ENCODE measurements around the gene TRIM56. TPM values are rescaled to one million over a fixed set of nuclear protein-coding genes. Genes with fewer than 3 reads are reported as not detected.
"Not testable (repeated sequence)": the region's sequence is repeated elsewhere in the genome, so short reads cannot be mapped to it uniquely, and the experiment has no call there.

TRIM56 gene
- polyA plus RNA-seq, 1 of the 3 experiments (the other 2 are of a cell fraction) = 2.5 TPM

DNA sequence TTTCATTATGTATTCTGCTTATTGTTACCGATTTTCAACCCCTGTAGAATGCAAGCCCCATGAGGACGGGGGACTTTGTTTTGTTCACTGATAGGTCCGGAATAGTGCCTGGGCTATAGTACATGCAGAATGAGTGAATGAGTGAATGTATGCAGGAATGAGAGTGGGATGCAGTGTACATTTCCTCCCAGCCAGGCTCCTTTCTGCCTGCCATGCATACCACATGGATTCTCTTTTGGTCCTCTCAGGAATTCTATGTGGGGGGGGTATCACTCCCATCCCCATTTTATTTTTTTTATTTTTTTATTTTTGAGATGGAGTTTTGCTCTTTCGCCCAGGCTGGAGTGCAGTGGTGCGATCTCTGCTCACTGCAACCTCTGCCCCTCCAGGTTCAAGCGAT lies 16.7 kb downstream of the TRIM56 start:
- POLR2A ChIA-PET = no interaction called here
- peaks cover 33% of the 10 kb centered on the region for H3F3A ChIP-seq (replicated peaks; ENCODE audit: insufficient read depth)

DNA sequence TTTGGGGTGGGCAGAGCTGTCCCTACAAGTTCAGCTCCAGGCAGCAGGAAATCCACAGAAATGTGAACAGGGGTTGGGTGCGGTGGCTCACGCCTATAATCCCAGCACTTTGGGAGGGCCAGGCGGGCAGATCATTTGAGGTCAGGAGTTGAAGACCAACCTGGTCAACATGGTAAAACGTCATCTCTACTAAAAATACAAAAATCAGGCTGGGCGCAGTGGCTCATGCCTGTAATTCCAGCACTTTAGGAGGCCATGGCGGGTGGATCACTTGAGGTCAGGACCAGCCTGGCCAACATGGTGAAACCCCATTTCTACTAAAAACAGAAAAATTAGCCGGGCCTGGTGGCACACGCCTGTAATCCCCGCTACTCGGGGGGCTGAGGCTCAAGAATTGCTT lies 18.4 kb downstream of the TRIM56 start:
- CTCF ChIA-PET = interaction anchor here (8.0 kb wide), 1 partner anchor 8 kb away, joined by 43 read pairs; no protein-coding TSS in a partner anchor
- POLR2A ChIA-PET; H3K27ac ChIP-seq (ENCODE audit: low read depth in 2 of 2, low read length in 1 of 2): not testable (repeated sequence)

More for the DNA sequence above, 16.7 kb downstream of the TRIM56 start:
- no peak overlapping the region for H2AFZ ChIP-seq (ENCODE audit: low read depth)
- H3K4me1 ChIP-seq (ENCODE audit: control insufficient read depth in 1 of 2, insufficient read depth in 2 of 2, low read depth in 1 of 2, low read length in 1 of 2) = peaks cover 0 to 44% of the 10 kb centered on the region in 2 experiments; a peak in 3 of 4 replicates
- CTCF ChIA-PET = interaction anchor here (0.9 to 2.4 kb wide), 3 partner anchors 16 to 42 kb away, joined by 3 to 9 read pairs (median 5); partner anchors contain the start of gene TRIM56
- no peaks in the 10 kb centered on the region for H3K9me2 ChIP-seq
- H3K36me3 ChIP-seq (replicated peaks in 1 of 2; ENCODE audit: control insufficient read depth in 1 of 2, insufficient read depth in 2 of 2, low read length in 1 of 2) = no peaks in the 10 kb centered on the region
- no peaks in the 10 kb centered on the region for H4K20me1 ChIP-seq (ENCODE audit: insufficient read depth)
- H3K4me3 ChIP-seq (ENCODE audit: low read depth in 2 of 2, low read length in 1 of 2) = no peak overlapping the region
- H3K4me2 ChIP-seq = peak overlapping the region; percentile 66
- H3K27ac ChIP-seq (ENCODE audit: low read depth in 2 of 2, low read length in 1 of 2) = peak overlapping the region in 1 of 2 experiments; percentile 100; a peak in 2 of 4 replicates
- 86% methylated on average over 6 of the region's 6 CpGs for WGBS (ENCODE audit: low lambda C conversion rate)
- DNase-seq = no peak
- no peaks in the 10 kb centered on the region for H3K27me3 ChIP-seq (ENCODE audit: insufficient read depth)
- H3K9me3 ChIP-seq = no peaks in the 10 kb centered on the region
- TF ChIP-seq TAF1 (IDR thresholded peaks at IDR 0.05; ENCODE audit: borderline replicate concordance, low read depth, low read length) (no peak), NRF1 (IDR thresholded peaks at IDR 0.05; ENCODE audit: low read depth, low read length) (no peak), POLR2AphosphoS5 (IDR thresholded peaks at IDR 0.05; ENCODE audit: low read depth, low read length) (no peak), SIN3A (IDR thresholded peaks at IDR 0.05; ENCODE audit: borderline replicate concordance, low read depth, low read length) (no peak), FOXM1 (IDR thresholded peaks at IDR 0.05; ENCODE audit: low read depth) (no peak), MEF2A (IDR thresholded peaks at IDR 0.05; ENCODE audit: borderline replicate concordance, low read depth) (no peak), YY1 (IDR thresholded peaks at IDR 0.05; ENCODE audit: low read depth) (no peak), GABPA (IDR thresholded peaks at IDR 0.05; ENCODE audit: low read depth) (no peak)
- TF ChIP-seq, protein P1, sequence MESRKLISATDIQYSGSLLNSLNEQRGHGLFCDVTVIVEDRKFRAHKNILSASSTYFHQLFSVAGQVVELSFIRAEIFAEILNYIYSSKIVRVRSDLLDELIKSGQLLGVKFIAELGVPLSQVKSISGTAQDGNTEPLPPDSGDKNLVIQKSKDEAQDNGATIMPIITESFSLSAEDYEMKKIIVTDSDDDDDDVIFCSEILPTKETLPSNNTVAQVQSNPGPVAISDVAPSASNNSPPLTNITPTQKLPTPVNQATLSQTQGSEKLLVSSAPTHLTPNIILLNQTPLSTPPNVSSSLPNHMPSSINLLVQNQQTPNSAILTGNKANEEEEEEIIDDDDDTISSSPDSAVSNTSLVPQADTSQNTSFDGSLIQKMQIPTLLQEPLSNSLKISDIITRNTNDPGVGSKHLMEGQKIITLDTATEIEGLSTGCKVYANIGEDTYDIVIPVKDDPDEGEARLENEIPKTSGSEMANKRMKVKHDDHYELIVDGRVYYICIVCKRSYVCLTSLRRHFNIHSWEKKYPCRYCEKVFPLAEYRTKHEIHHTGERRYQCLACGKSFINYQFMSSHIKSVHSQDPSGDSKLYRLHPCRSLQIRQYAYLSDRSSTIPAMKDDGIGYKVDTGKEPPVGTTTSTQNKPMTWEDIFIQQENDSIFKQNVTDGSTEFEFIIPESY (IDR thresholded peaks at IDR 0.05; ENCODE audit: borderline replicate concordance, low read depth) = no peak
- peaks cover 78% of the 10 kb centered on the region for H3K79me2 ChIP-seq (ENCODE audit: insufficient read depth)
- H3K9ac ChIP-seq = peak overlapping the region; percentile 81; the same call in 1 of the 2 replicates

DNA sequence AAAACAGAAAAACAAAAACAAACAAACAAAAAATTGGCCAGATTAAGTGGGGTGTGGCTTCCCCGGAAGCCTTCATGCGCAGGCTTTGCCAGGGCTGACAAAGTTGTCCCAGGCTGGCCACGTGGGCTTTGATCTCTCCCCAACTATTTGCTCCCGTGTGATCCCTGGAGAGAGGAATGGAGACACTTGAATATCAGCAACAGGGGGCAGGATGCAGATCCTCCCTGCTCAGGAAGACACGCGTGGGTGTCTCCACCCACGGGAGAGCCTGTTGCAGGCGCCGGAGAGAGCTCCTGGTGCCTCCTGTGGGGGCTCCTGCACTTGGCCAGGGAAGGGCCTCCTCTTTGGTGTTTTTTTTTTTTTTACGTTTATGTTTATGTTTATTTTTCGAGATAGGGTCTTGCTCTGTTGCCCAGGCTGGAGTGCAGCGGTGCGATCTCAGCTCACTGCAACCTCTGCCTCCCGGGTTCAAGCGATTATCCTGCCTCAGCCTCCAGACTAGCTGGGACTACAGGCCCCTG lies 19.0 kb downstream of the TRIM56 start:
- no peak for DNase-seq
- Histone ChIP-seq H3K4me2 (no peak overlapping the region), H3K79me2 (ENCODE audit: insufficient read depth) (peaks cover 56% of the 10 kb centered on the region), H4K20me1 (ENCODE audit: insufficient read depth) (no peaks in the 10 kb centered on the region), H2AFZ (ENCODE audit: low read depth) (no peak overlapping the region), H3K4me1 (ENCODE audit: control insufficient read depth in 1 of 2, insufficient read depth in 2 of 2, low read depth in 1 of 2, low read length in 1 of 2) (peaks cover 6 to 52% of the 10 kb centered on the region in 2 experiments; a peak in 3 of 4 replicates), H3F3A (replicated peaks; ENCODE audit: insufficient read depth) (peaks cover 27% of the 10 kb centered on the region), H3K36me3 (replicated peaks in 1 of 2; ENCODE audit: control insufficient read depth in 1 of 2, insufficient read depth in 2 of 2, low read length in 1 of 2) (no peaks in the 10 kb centered on the region), H3K9me2 (no peaks in the 10 kb centered on the region), H3K4me3 (ENCODE audit: low read depth in 2 of 2, low read length in 1 of 2) (no peak overlapping the region), H3K9me3 (no peaks in the 10 kb centered on the region), H3K27ac (ENCODE audit: low read depth in 2 of 2, low read length in 1 of 2) (no peak overlapping the region), H3K9ac (no peak overlapping the region), H3K27me3 (ENCODE audit: insufficient read depth) (no peaks in the 10 kb centered on the region)
- ChIA-PET POLR2A (no interaction called here), CTCF (interaction anchor here (1.2 to 8.0 kb wide), 3 partner anchors 9 to 378 kb away, joined by 3 to 43 read pairs (median 4); no protein-coding TSS in a partner anchor)
- 89% methylated on average over 15 of the region's 15 CpGs for WGBS (ENCODE audit: low lambda C conversion rate)
- TF ChIP-seq FOXM1 (IDR thresholded peaks at IDR 0.05; ENCODE audit: low read depth) (no peak), NFIC (IDR thresholded peaks at IDR 0.05; ENCODE audit: borderline replicate concordance) (no peak), EZH2phosphoT487 (IDR thresholded peaks at IDR 0.05; ENCODE audit: borderline replicate concordance, low read depth) (no peak), TEAD4 (IDR thresholded peaks at IDR 0.05; ENCODE audit: borderline replicate concordance, insufficient read depth) (no peak), FOSL2 (IDR thresholded peaks at IDR 0.05; ENCODE audit: borderline replicate concordance, low read depth) (no peak), FOXJ3 (CRISPR knock-in tag; IDR thresholded peaks at IDR 0.05) (no peak), SIN3A (IDR thresholded peaks at IDR 0.05; ENCODE audit: borderline replicate concordance, low read depth, low read length) (no peak), MXI1 (IDR thresholded peaks at IDR 0.05; ENCODE audit: low read depth, low read length) (no peak), ELF1 (IDR thresholded peaks at IDR 0.05) (no peak)
- TF ChIP-seq, protein P2, sequence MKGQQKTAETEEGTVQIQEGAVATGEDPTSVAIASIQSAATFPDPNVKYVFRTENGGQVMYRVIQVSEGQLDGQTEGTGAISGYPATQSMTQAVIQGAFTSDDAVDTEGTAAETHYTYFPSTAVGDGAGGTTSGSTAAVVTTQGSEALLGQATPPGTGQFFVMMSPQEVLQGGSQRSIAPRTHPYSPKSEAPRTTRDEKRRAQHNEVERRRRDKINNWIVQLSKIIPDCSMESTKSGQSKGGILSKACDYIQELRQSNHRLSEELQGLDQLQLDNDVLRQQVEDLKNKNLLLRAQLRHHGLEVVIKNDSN (IDR thresholded peaks at IDR 0.05; ENCODE audit: borderline replicate concordance, low read depth) = no peak
- TF ChIP-seq, protein P3, sequence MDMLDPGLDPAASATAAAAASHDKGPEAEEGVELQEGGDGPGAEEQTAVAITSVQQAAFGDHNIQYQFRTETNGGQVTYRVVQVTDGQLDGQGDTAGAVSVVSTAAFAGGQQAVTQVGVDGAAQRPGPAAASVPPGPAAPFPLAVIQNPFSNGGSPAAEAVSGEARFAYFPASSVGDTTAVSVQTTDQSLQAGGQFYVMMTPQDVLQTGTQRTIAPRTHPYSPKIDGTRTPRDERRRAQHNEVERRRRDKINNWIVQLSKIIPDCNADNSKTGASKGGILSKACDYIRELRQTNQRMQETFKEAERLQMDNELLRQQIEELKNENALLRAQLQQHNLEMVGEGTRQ (IDR thresholded peaks at IDR 0.05; ENCODE audit: borderline replicate concordance, low read depth, low read length) = no peak

More for the DNA sequence above, 18.4 kb downstream of the TRIM56 start:
- H2AFZ ChIP-seq (ENCODE audit: low read depth); H3K36me3 ChIP-seq (replicated peaks in 1 of 2; ENCODE audit: control insufficient read depth in 1 of 2, insufficient read depth in 2 of 2, low read length in 1 of 2); H3K4me2 ChIP-seq; H3K9me2 ChIP-seq; H3K27me3 ChIP-seq (ENCODE audit: insufficient read depth); H3K4me3 ChIP-seq (ENCODE audit: low read depth in 2 of 2, low read length in 1 of 2); DNase-seq; H4K20me1 ChIP-seq (ENCODE audit: insufficient read depth); H3K9ac ChIP-seq; H3K9me3 ChIP-seq: not testable (repeated sequence)
- Histone ChIP-seq H3K79me2 (ENCODE audit: insufficient read depth) (peaks cover 62% of the 10 kb centered on the region), H3K4me1 (ENCODE audit: control insufficient read depth in 1 of 2, insufficient read depth in 2 of 2, low read depth in 1 of 2, low read length in 1 of 2) (peaks cover under 1 to 50% of the 10 kb centered on the region in 2 experiments; a peak in 3 of 4 replicates), H3F3A (replicated peaks; ENCODE audit: insufficient read depth) (peaks cover 31% of the 10 kb centered on the region)
- 91% methylated on average over 10 of the region's 10 CpGs for WGBS (ENCODE audit: low lambda C conversion rate)
